Activated CD8-positive, alpha-beta memory T cell treated with anti-CD3 and anti-CD28 coated beads for 36 hours (primary cell): Measurements from ENCODE around the gene DCUN1D2. TPM values are rescaled to one million over a fixed set of nuclear protein-coding genes. Genes with fewer than 3 reads are reported as not detected.

Source experiments
- CTCF ChIA-PET: fragments of 350-600 bp; sonication (Branson Sonifier 250); formaldehyde crosslinking; loops from one replicate; lab custom pipeline; 2021; ENCODE audit warnings: antibody characterized with exemption; lab: Charles Lee
- POLR2A ChIA-PET: fragments of 350-600 bp; sonication (Branson Sonifier 250); formaldehyde crosslinking; loops from one replicate; lab custom pipeline; 2021; ENCODE audit warnings: antibody characterized with exemption; lab: Charles Lee
- total RNA-seq, 2 experiments: library from RNA; stranded (reverse); gene quantifications; one replicate each; pipeline ENCODE4 v1.2.3, GENCODE V29; 2021

The DCUN1D2 gene
- total RNA-seq, 2 experiments from 2014 or later, result 13.5 to 17.3 TPM

GRCh38 chr13:113419531-113420193, 70.8 kb downstream of the DCUN1D2 start:
- ChIA-PET CTCF (interaction anchor here (0.7 kb wide), 1 partner anchor 94 kb away, joined by 4 read pairs; no protein-coding TSS in a partner anchor), POLR2A (no interaction called here)

- ChIA-PET CTCF (no interaction called here), POLR2A (no interaction called here)
These were observed 71.8 kb downstream of the DCUN1D2 start for GRCh38 chr13:113418722-113419049.

GRCh38 chr13:113417836-113418721, 72.4 kb downstream of the DCUN1D2 start:
- POLR2A ChIA-PET, result no interaction called here
- CTCF ChIA-PET, result no interaction called here

- ChIA-PET POLR2A (no interaction called here), CTCF (no interaction called here)
These were observed 73.3 kb downstream of the DCUN1D2 start for GRCh38 chr13:113417008-113417751.

GRCh38 chr13:113415825-113416224, 74.7 kb downstream of the DCUN1D2 start:
- POLR2A ChIA-PET, result no interaction called here
- CTCF ChIA-PET, result no interaction called here

GRCh38 chr13:113415032-113415431, 75.5 kb downstream of the DCUN1D2 start:
- ChIA-PET POLR2A (interaction anchor here (0.7 kb wide), 1 partner anchor 42 kb away, joined by 3 read pairs; no protein-coding TSS in a partner anchor), CTCF (no interaction called here)

GRCh38 chr13:113414335-113414734, 76.2 kb downstream of the DCUN1D2 start:
- CTCF ChIA-PET, result no interaction called here
- POLR2A ChIA-PET, result interaction anchor here (0.7 kb wide), 1 partner anchor 43 kb away, joined by 3 read pairs; no protein-coding TSS in a partner anchor

GRCh38 chr13:113413898-113414282, 76.6 kb downstream of the DCUN1D2 start:
- ChIA-PET CTCF (no interaction called here), POLR2A (no interaction called here)

- ChIA-PET CTCF (no interaction called here), POLR2A (no interaction called here)
These were observed 77.2 kb downstream of the DCUN1D2 start for GRCh38 chr13:113413178-113413897.

- POLR2A ChIA-PET, result no interaction called here
These were observed 78.1 kb downstream of the DCUN1D2 start for GRCh38 chr13:113412440-113412839.

GRCh38 chr13:113411216-113412023, 79.1 kb downstream of the DCUN1D2 start:
- CTCF ChIA-PET, result no interaction called here
- POLR2A ChIA-PET, result no interaction called here

More at GRCh38 chr13:113412440-113412839, 78.1 kb downstream of the DCUN1D2 start:
- CTCF ChIA-PET, result no interaction called here

- CTCF ChIA-PET, result no interaction called here
- POLR2A ChIA-PET, result no interaction called here
These were observed 79.9 kb downstream of the DCUN1D2 start for GRCh38 chr13:113410472-113411201.

- CTCF ChIA-PET, result no interaction called here
- POLR2A ChIA-PET, result no interaction called here
These were observed 81.9 kb downstream of the DCUN1D2 start for GRCh38 chr13:113408562-113408961.

GRCh38 chr13:113407531-113408393, 82.7 kb downstream of the DCUN1D2 start:
- ChIA-PET POLR2A (no interaction called here), CTCF (no interaction called here)

GRCh38 chr13:113407103-113407530, 83.4 kb downstream of the DCUN1D2 start:
- ChIA-PET CTCF (no interaction called here), POLR2A (no interaction called here)

- CTCF ChIA-PET, result no interaction called here
- POLR2A ChIA-PET, result no interaction called here
These were observed 84.0 kb downstream of the DCUN1D2 start for GRCh38 chr13:113406321-113407102.
